Suprapubic skin (tissue), 4 donors: ENCODE measurements around the gene TLR10.
"Not testable (repeated sequence)": the region's sequence is repeated elsewhere in the genome, so short reads cannot be mapped to it uniquely, and the experiment has no call there.

Source experiments
- CTCF ChIP-seq, 2 donors: fragments of 200-600 bp in 1 of 2; fragments of 450-650 bp in 1 of 2; sonication (generic) in 1 of 2; IDR thresholded peaks; one replicate each; pipeline ENCODE4 v1.5.1; 2016 to 2019; ENCODE audit warnings: antibody characterized with exemption in 2 of 2, mild to moderate bottlenecking in 1 of 2, moderate library complexity in 1 of 2
- EP300 ChIP-seq: sonication (generic); formaldehyde crosslinking; IDR thresholded peaks from one replicate; pipeline ENCODE4 v1.6.1; 2017; ENCODE audit warnings: antibody characterized with exemption
- POLR2AphosphoS5 ChIP-seq, 3 donors: sonication (generic); formaldehyde crosslinking; IDR thresholded peaks; one replicate each; pipeline ENCODE4 v1.6.1; 2017; ENCODE audit warnings: antibody characterized with exemption in 3 of 3

GRCh38 chr4:38807462-38807861 lies 24.7 kb upstream of the TLR10 start:
- not testable (repeated sequence) for TF ChIP-seq CTCF (IDR thresholded peaks at IDR 0.05); EP300; POLR2AphosphoS5 (IDR thresholded peaks at IDR 0.05)
